ENCODE results near the gene PDGFB.

GRCh38 chr22:39224550-39224949, 20.2 kb downstream of the PDGFB start:
- TF ChIP-seq POLR2AphosphoS5 (IDR thresholded peaks at IDR 0.05; ENCODE audit: low read depth) (no peak), CTCF (IDR thresholded peaks at IDR 0.05; ENCODE audit: insufficient read depth, low read length) (no peak), REST (IDR thresholded peaks at IDR 0.05; ENCODE audit: insufficient replicate concordance, low read depth) (no peak)

Measured in HL-60 (cell line).